Ectodermal cell (in vitro differentiated cells): ENCODE results near the gene TMC3.

Experiments
- H3K27ac ChIP-seq: 2 replicates; pipeline ENCODE4 v1.7.0; 2013; ENCODE audit warnings: mild to moderate bottlenecking, low read depth, low read length; ENCODE audit not compliant: insufficient read depth, poor library complexity, severe bottlenecking
- H3K27me3 ChIP-seq: 2 replicates; pipeline ENCODE4 v1.7.0; 2013; ENCODE audit warnings: mild to moderate bottlenecking, low read length; ENCODE audit not compliant: insufficient read depth, control insufficient read depth, poor library complexity, severe bottlenecking
- H3K36me3 ChIP-seq: one replicate; pipeline ENCODE4 v1.7.0; 2013; ENCODE audit warnings: low read length; ENCODE audit not compliant: control insufficient read depth, insufficient read depth
- H3K4me1 ChIP-seq: one replicate; pipeline ENCODE4 v1.7.0; 2013; ENCODE audit warnings: low read length; ENCODE audit not compliant: control insufficient read depth, insufficient read depth
- H3K4me3 ChIP-seq: 2 replicates; pipeline ENCODE4 v1.7.0; 2013; ENCODE audit warnings: low read depth, low read length, control low read depth; ENCODE audit not compliant: insufficient read depth
- H3K9me3 ChIP-seq: 2 replicates; pipeline ENCODE4 v1.7.0; 2013; ENCODE audit warnings: mild to moderate bottlenecking, low read length, moderate library complexity; ENCODE audit not compliant: control insufficient read depth
- WGBS, 2 experiments: methylation state at CpG; one replicate each; pipeline ENCODE4 v1.1.7; 2013; ENCODE audit warnings: missing lambda C conversion rate in 2 of 2; 5-methylcytosine and 5-hydroxymethylcytosine counted together

TMC3 gene

GRCh38 chr15:81303244-81304225, 70.5 kb downstream of the TMC3 start:
- no peaks in the 10 kb centered on the region for H3K9me3 ChIP-seq
- peaks cover 12% of the 10 kb centered on the region for H3K4me1 ChIP-seq
- H3K36me3 ChIP-seq = no peaks in the 10 kb centered on the region
- 46 to 55% methylated on average over 8 to 9 of the region's 9 CpGs for WGBS, 2 experiments
- peak overlapping the region; percentile 40 for H3K27ac ChIP-seq
- no peak overlapping the region for H3K4me3 ChIP-seq
- no peaks in the 10 kb centered on the region for H3K27me3 ChIP-seq

DNA sequence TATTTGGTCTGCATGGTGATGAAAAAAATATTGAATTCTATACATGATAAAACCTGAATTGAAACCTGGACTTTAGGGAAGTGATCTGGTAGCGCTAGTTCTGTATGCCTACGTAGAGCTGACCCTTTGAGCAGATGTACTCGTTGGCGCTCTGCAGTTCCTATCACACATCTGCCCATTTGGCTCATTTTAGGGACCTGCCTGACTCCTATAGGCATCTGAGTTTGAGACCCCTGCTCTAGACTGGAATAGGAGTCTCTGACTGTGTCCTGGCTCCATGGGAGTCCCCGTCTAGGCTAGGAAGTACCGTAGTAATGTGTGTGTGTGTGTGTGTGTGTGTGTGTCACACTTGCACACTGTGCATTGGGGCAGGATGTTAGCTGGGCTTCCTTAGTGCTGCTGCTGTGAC, 71.3 kb downstream of the TMC3 start:
- H3K4me3 ChIP-seq = no peak overlapping the region
- no peak overlapping the region for H3K27ac ChIP-seq
- 95% methylated on average over 6 of the region's 6 CpGs for WGBS, 2 experiments
- H3K4me1 ChIP-seq = peaks cover 12% of the 10 kb centered on the region
- H3K36me3 ChIP-seq = no peaks in the 10 kb centered on the region
- H3K9me3 ChIP-seq = no peaks in the 10 kb centered on the region
- H3K27me3 ChIP-seq = no peaks in the 10 kb centered on the region

- H3K27ac ChIP-seq = no peak overlapping the region
- H3K36me3 ChIP-seq = no peaks in the 10 kb centered on the region
- H3K4me3 ChIP-seq = no peak overlapping the region
- no peaks in the 10 kb centered on the region for H3K27me3 ChIP-seq
- WGBS, 2 experiments = 80 to 84% methylated on average over 5 of the region's 5 CpGs
- H3K4me1 ChIP-seq = peaks cover 12% of the 10 kb centered on the region
- no peaks in the 10 kb centered on the region for H3K9me3 ChIP-seq
These were observed 72.1 kb downstream of the TMC3 start for GRCh38 chr15:81301815-81302399.

GRCh38 chr15:81301385-81301784, 72.6 kb downstream of the TMC3 start:
- H3K27ac ChIP-seq = no peak overlapping the region
- WGBS, 2 experiments = 94 to 97% methylated on average over 4 of the region's 4 CpGs
- no peak overlapping the region for H3K4me3 ChIP-seq
- H3K36me3 ChIP-seq = no peaks in the 10 kb centered on the region
- no peaks in the 10 kb centered on the region for H3K27me3 ChIP-seq
- no peaks in the 10 kb centered on the region for H3K9me3 ChIP-seq
- peaks cover 12% of the 10 kb centered on the region for H3K4me1 ChIP-seq

DNA sequence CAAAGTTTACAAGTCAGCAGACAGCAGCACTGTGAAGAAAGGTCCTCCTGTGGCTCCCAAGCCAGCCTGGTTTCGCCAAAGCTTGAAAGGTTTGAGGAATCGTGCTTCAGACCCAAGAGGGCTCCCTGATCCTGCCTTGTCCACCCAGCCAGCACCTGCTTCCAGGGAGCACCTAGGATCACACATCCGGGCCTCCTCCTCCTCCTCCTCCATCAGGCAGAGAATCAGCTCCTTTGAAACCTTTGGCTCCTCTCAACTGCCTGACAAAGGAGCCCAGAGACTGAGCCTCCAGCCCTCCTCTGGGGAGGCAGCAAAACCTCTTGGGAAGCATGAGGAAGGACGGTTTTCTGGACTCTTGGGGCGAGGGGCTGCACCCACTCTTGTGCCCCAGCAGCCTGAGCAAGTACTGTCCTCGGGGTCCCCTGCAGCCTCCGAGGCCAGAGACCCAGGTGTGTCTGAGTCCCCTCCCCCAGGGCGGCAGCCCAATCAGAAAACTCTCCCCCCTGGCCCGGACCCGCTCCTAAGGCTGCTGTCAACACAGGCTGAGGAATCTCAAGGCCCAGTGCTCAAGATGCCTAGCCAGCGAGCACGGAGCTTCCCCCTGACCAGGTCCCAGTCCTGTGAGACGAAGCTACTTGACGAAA, 74.3 kb downstream of the TMC3 start:
- Histone ChIP-seq H3K4me3 (no peak overlapping the region), H3K27ac (no peak overlapping the region), H3K27me3 (no peaks in the 10 kb centered on the region), H3K36me3 (no peaks in the 10 kb centered on the region), H3K9me3 (no peaks in the 10 kb centered on the region), H3K4me1 (peaks cover 12% of the 10 kb centered on the region)
- 90% methylated on average over 14 of the region's 14 CpGs for WGBS, 2 experiments

- no peaks in the 10 kb centered on the region for H3K9me3 ChIP-seq
- no peaks in the 10 kb centered on the region for H3K27me3 ChIP-seq
- H3K27ac ChIP-seq = no peak overlapping the region
- peaks cover 17% of the 10 kb centered on the region for H3K4me1 ChIP-seq
- 93 to 94% methylated on average over 3 of the region's 3 CpGs for WGBS, 2 experiments
- no peaks in the 10 kb centered on the region for H3K36me3 ChIP-seq
- H3K4me3 ChIP-seq = no peak overlapping the region
These were observed 74.9 kb downstream of the TMC3 start for GRCh38 chr15:81299156-81299555.

DNA sequence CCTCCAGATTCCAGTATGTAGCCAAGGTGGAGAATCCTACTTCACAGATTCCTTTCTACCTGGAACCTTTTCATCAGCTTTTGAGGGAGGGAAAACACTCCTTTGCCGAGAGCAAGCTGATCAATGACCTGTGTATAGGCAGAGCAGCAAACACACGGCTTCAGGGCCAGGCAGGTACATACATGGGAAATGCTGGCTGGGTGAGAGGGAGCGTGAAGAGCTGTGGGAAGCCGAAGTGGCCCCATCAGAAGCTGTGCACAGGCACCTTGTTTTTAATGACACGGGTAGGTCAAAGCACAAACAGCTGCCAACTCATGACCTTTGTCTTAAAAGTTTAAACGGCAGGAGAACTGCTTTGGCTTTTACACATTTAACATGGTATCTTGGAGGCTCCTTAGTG, 75.4 kb downstream of the TMC3 start:
- Histone ChIP-seq H3K27ac (no peak overlapping the region), H3K4me3 (no peak overlapping the region), H3K27me3 (no peaks in the 10 kb centered on the region), H3K36me3 (no peaks in the 10 kb centered on the region), H3K9me3 (no peaks in the 10 kb centered on the region), H3K4me1 (peaks cover 18% of the 10 kb centered on the region)
- WGBS, 2 experiments = 94 to 95% methylated on average over 6 of the region's 6 CpGs

GRCh38 chr15:81297603-81298575, 76.1 kb downstream of the TMC3 start:
- H3K27ac ChIP-seq = no peak overlapping the region

GRCh38 chr15:81297147-81297572, 76.9 kb downstream of the TMC3 start:
- Histone ChIP-seq H3K4me3 (no peak overlapping the region), H3K36me3 (no peaks in the 10 kb centered on the region), H3K4me1 (peaks cover 12% of the 10 kb centered on the region), H3K27ac (no peak overlapping the region), H3K9me3 (no peaks in the 10 kb centered on the region), H3K27me3 (no peaks in the 10 kb centered on the region)
- 92 to 97% methylated on average over 3 of the region's 3 CpGs for WGBS, 2 experiments

More at GRCh38 chr15:81297603-81298575, 76.1 kb downstream of the TMC3 start:
- Histone ChIP-seq H3K36me3 (no peaks in the 10 kb centered on the region), H3K4me1 (peaks cover 14% of the 10 kb centered on the region), H3K4me3 (no peak overlapping the region), H3K9me3 (no peaks in the 10 kb centered on the region), H3K27me3 (no peaks in the 10 kb centered on the region)
- 94 to 96% methylated on average over 4 of the region's 4 CpGs for WGBS, 2 experiments
